H1 (cell line): Measurements from ENCODE around the gene QPCT. TPM values are rescaled to one million over a fixed set of nuclear protein-coding genes. Genes with fewer than 3 reads are reported as not detected.

ENCODE experiments used
- CTCF ChIA-PET: fragments of 300-600 bp; sonication (Branson Sonifier 250); formaldehyde crosslinking; loops from one replicate; lab custom pipeline; 2021; ENCODE audit not compliant: partially characterized antibody; lab: Charles Lee
- POLR2A ChIA-PET: fragments of 300-600 bp; sonication (Branson Sonifier 250); formaldehyde crosslinking; loops from one replicate; lab custom pipeline; 2021; ENCODE audit warnings: inconsistent platforms; ENCODE audit not compliant: partially characterized antibody; lab: Charles Lee
- DNase-seq, 2 experiments: peaks; one replicate each; pipeline versions ENCODE4 v3.0.0 to v3.0.0-alpha.2; 2010 to 2022; ENCODE audit warnings: low spot score in 2 of 2, low read depth in 1 of 2, mixed read lengths in 1 of 2
- FAIRE-seq: peaks from 2 replicates; lab custom pipeline; 2011; peaks lifted over from hg19 to GRCh38; lab: Jason Lieb, UNC
- H2AFZ ChIP-seq: 2 replicates; pipeline ENCODE4 v1.8.1; 2012; ENCODE audit warnings: low read length, inconsistent platforms
- H2AK5ac ChIP-seq: 2 replicates; pipeline ENCODE4 v1.6.1; 2013; ENCODE audit warnings: low read depth, low read length
- H2BK120ac ChIP-seq: replicated peaks from 2 replicates; pipeline ENCODE3; 2013; ENCODE audit warnings: low read depth, low read length, inconsistent platforms
- H2BK12ac ChIP-seq: 2 replicates; pipeline ENCODE4 v1.6.1; 2013; ENCODE audit warnings: low read depth, low read length
- H2BK15ac ChIP-seq: 2 replicates; pipeline ENCODE4 v1.6.1; 2013; ENCODE audit warnings: low read length
- H2BK20ac ChIP-seq: 2 replicates; pipeline ENCODE4 v1.6.1; 2013; ENCODE audit warnings: low read length
- H2BK5ac ChIP-seq: 2 replicates; pipeline ENCODE4 v1.6.1; 2013; ENCODE audit warnings: low read depth, low read length
- H3K14ac ChIP-seq: 2 replicates; pipeline ENCODE4 v1.6.1; 2013; ENCODE audit warnings: inconsistent platforms; ENCODE audit not compliant: insufficient read length
- H3K18ac ChIP-seq: 2 replicates; pipeline ENCODE4 v1.6.1; 2013; ENCODE audit warnings: low read length; ENCODE audit errors: extremely low read depth
- H3K23ac ChIP-seq: 2 replicates; pipeline ENCODE4 v1.6.1; 2013; ENCODE audit warnings: inconsistent platforms; ENCODE audit not compliant: insufficient read length
- H3K23me2 ChIP-seq: 2 replicates; pipeline ENCODE4 v1.6.1; 2013; ENCODE audit warnings: low read depth, low read length
- H3K27ac ChIP-seq: 2 replicates; pipeline ENCODE4 v1.6.1; 2011; ENCODE audit warnings: low read depth, low read length, inconsistent platforms
- H3K27me3 ChIP-seq, 4 experiments: replicated peaks in 1 of 4; 1 replicate in 1 of 4; 2 replicates in 3 of 4; pipeline versions ENCODE4 v1.6.1 to v1.8.1; 2011 to 2013; ENCODE audit warnings: low read length in 3 of 4, mild to moderate bottlenecking in 3 of 4, inconsistent platforms in 2 of 4, mixed read lengths in 2 of 4, moderate library complexity in 1 of 4; ENCODE audit not compliant: control insufficient read depth in 3 of 4, insufficient read depth in 3 of 4; ENCODE audit errors: extremely low read depth in 1 of 4
- H3K36me3 ChIP-seq, 4 experiments: 2 replicates each; pipeline versions ENCODE4 v1.6.1 to v1.8.1; 2011 to 2013; ENCODE audit warnings: mild to moderate bottlenecking in 4 of 4, low read length in 3 of 4, moderate library complexity in 2 of 4, control low read depth in 1 of 4, inconsistent platforms in 1 of 4; ENCODE audit not compliant: insufficient read depth in 4 of 4, control insufficient read depth in 2 of 4
- H3K4ac ChIP-seq: replicated peaks from 2 replicates; pipeline ENCODE3; 2013; ENCODE audit warnings: low read length, low read depth, mixed read lengths, inconsistent platforms; ENCODE audit not compliant: insufficient read length
- H3K4me1 ChIP-seq, 4 experiments: replicated peaks in 1 of 4; 1 replicate in 1 of 4; 2 replicates in 3 of 4; pipeline versions ENCODE4 v1.6.1 to v1.8.1; 2011 to 2013; ENCODE audit warnings: low read length in 3 of 4, inconsistent platforms in 2 of 4, mixed read lengths in 1 of 4; ENCODE audit not compliant: insufficient read depth in 4 of 4, control insufficient read depth in 3 of 4
- H3K4me2 ChIP-seq, 2 experiments: 2 replicates each; pipeline versions ENCODE4 v1.6.1 to v1.8.1; 2011 to 2013; ENCODE audit warnings: low read depth in 2 of 2, low read length in 2 of 2, control low read depth in 1 of 2, inconsistent platforms in 1 of 2, mild to moderate bottlenecking in 1 of 2; ENCODE audit not compliant: insufficient read depth in 1 of 2
- H3K4me3 ChIP-seq, 4 experiments: fragments of 200-600, 300-600 bp in 1 of 4; sonication (generic), shearing (Covaris generic), sonication (Bioruptor Twin) in 1 of 4; 2 replicates each; pipeline versions ENCODE4 v1.5.1 to v1.8.1; 2011 to 2016; ENCODE audit warnings: low read length in 4 of 4, low read depth in 3 of 4, control low read depth in 2 of 4, inconsistent platforms in 2 of 4, mild to moderate bottlenecking in 2 of 4, mixed read lengths in 1 of 4, moderate library complexity in 1 of 4; ENCODE audit not compliant: insufficient read depth in 2 of 4; ENCODE audit errors: extremely low read depth in 1 of 4
- H3K56ac ChIP-seq: replicated peaks from 2 replicates; pipeline ENCODE3; 2013; ENCODE audit warnings: low read depth, mild to moderate bottlenecking, mixed read lengths, low read length, inconsistent platforms; ENCODE audit not compliant: insufficient read length
- H3K79me1 ChIP-seq: 2 replicates; pipeline ENCODE4 v1.6.1; 2013; ENCODE audit warnings: low read depth, low read length, control low read depth
- H3K79me2 ChIP-seq, 2 experiments: 2 replicates each; pipeline versions ENCODE4 v1.6.1 to v1.8.1; 2012 to 2013; ENCODE audit warnings: low read length in 2 of 2, mild to moderate bottlenecking in 2 of 2, inconsistent platforms in 1 of 2; ENCODE audit not compliant: insufficient read depth in 2 of 2, control insufficient read depth in 1 of 2
- H3K9ac ChIP-seq, 4 experiments: replicated peaks in 1 of 4; 1 replicate in 1 of 4; 2 replicates in 3 of 4; pipeline versions ENCODE4 v1.6.1 to v1.8.1; 2011 to 2013; ENCODE audit warnings: low read depth in 3 of 4, low read length in 3 of 4, control low read depth in 2 of 4, mild to moderate bottlenecking in 2 of 4, moderate library complexity in 2 of 4, inconsistent platforms in 1 of 4; ENCODE audit errors: extremely low read depth in 1 of 4
- H3K9me3 ChIP-seq, 2 experiments: 2 replicates each; pipeline versions ENCODE4 v1.6.1 to v1.8.1; 2012 to 2013; ENCODE audit warnings: mild to moderate bottlenecking in 2 of 2, moderate library complexity in 2 of 2, control low read depth in 1 of 2, inconsistent platforms in 1 of 2, low read depth in 1 of 2, low read length in 1 of 2, mixed read lengths in 1 of 2; ENCODE audit not compliant: insufficient read depth in 2 of 2
- H4K20me1 ChIP-seq, 2 experiments: replicated peaks in 1 of 2; 2 replicates each; pipeline versions ENCODE3 to v1.8.1; 2011 to 2013; ENCODE audit warnings: inconsistent platforms in 2 of 2, low read length in 2 of 2, mild to moderate bottlenecking in 1 of 2; ENCODE audit not compliant: insufficient read depth in 2 of 2, control insufficient read depth in 1 of 2
- H4K5ac ChIP-seq: 2 replicates; pipeline ENCODE4 v1.6.1; 2013; ENCODE audit warnings: low read length, low read depth, mixed read lengths, inconsistent platforms; ENCODE audit not compliant: insufficient read length
- H4K8ac ChIP-seq: 2 replicates; pipeline ENCODE4 v1.8.0; 2013; ENCODE audit warnings: mild to moderate bottlenecking, moderate library complexity, low read length, inconsistent platforms; ENCODE audit not compliant: insufficient read depth; ENCODE audit errors: extremely low read depth
- H4K91ac ChIP-seq: replicated peaks from 2 replicates; pipeline ENCODE3; 2013; ENCODE audit warnings: low read length, mixed read lengths, inconsistent platforms; ENCODE audit not compliant: insufficient read length
- CBX5 ChIP-seq: fragments of 300-800, 300-1000 bp; sonication (generic); IDR thresholded peaks from 2 replicates; pipeline ENCODE4 v1.7.1; 2016; ENCODE audit warnings: antibody characterized with exemption, low read length, low read depth
- CHD1 ChIP-seq: IDR thresholded peaks from 2 replicates; pipeline ENCODE4 v1.6.1; 2012; ENCODE audit warnings: low read depth, low read length, improper control_type of control experiment
- FOSL1 ChIP-seq: IDR thresholded peaks from 2 replicates; pipeline ENCODE4 v1.6.1; 2011; ENCODE audit warnings: mild to moderate bottlenecking, low read depth, low read length, moderate library complexity; ENCODE audit not compliant: insufficient read depth
- RBBP5 ChIP-seq: IDR thresholded peaks from 2 replicates; pipeline ENCODE4 v1.7.1; 2012; ENCODE audit warnings: low read depth, mild to moderate bottlenecking, inconsistent platforms, low read length, moderate library complexity, borderline replicate concordance
- SUZ12 ChIP-seq: fragments of 200-600 bp; sonication (generic); IDR thresholded peaks from 2 replicates; pipeline ENCODE4 v1.6.1; 2012; ENCODE audit warnings: mild to moderate bottlenecking, inconsistent platforms, low read length, moderate library complexity, mixed read lengths
- TCF12 ChIP-seq: IDR thresholded peaks from 2 replicates; pipeline ENCODE4 v1.6.1; 2011; ENCODE audit warnings: low read depth, mild to moderate bottlenecking, low read length
- WGBS, 2 experiments: shearing (Covaris generic) in 1 of 2; methylation state at CpG; one replicate each; pipeline versions ENCODE4 v1.1.6 to v1.1.7; 2013 to 2015; ENCODE audit warnings: low lambda C conversion rate in 2 of 2, mixed read lengths in 2 of 2, inconsistent platforms in 1 of 2, low coverage in 1 of 2, missing lambda C conversion rate in 1 of 2; ENCODE audit not compliant: insufficient replicate concordance in 2 of 2, insufficient coverage in 1 of 2, insufficient read length in 1 of 2; ENCODE audit errors: extremely low coverage in 1 of 2, missing lambda C conversion rate in 1 of 2; 5-methylcytosine and 5-hydroxymethylcytosine counted together
- polyA plus RNA-seq, 7 experiments: library from polyadenylated mRNA; depleted of rRNA in 3 of 7; stranded (reverse) in 5 of 7; unstranded in 2 of 7; fragments of >200 nt in 5 of 7; fragments of 200-250 nt in 2 of 7; gene quantifications; 1 replicate in 5 of 7; 2 replicates in 1 of 7; 4 replicates in 1 of 7; pipeline versions ENCODE4 v1.2.1 to v1.2.3, GENCODE V29; 2011 to 2013; ENCODE audit warnings: missing spikeins in 2 of 7, mixed read lengths in 2 of 7
- total RNA-seq: library from RNA; stranded (reverse); fragmentation: NEBNext Ultra II Directional; extraction: Animal tissue kit (Norgen Biotek cat#: 25700); gene quantifications from 2 replicates; pipeline ENCODE4 v1.2.1, GENCODE V29; 2021
- TF ChIP-seq, protein P1 (sequence below): IDR thresholded peaks from 2 replicates; pipeline ENCODE4 v1.6.1; 2012; ENCODE audit warnings: low read length, inconsistent platforms
- TF ChIP-seq, protein P2 (sequence below): IDR thresholded peaks from 2 replicates; pipeline ENCODE4 v1.6.1; 2012; ENCODE audit warnings: inconsistent platforms

Gene QPCT
- total and polyA plus RNA-seq, 2 of the 8 experiments (the other 6 are each of a cell fraction or from before 2014, with no cell fraction given), result 4.0 to 4.3 TPM

DNA sequence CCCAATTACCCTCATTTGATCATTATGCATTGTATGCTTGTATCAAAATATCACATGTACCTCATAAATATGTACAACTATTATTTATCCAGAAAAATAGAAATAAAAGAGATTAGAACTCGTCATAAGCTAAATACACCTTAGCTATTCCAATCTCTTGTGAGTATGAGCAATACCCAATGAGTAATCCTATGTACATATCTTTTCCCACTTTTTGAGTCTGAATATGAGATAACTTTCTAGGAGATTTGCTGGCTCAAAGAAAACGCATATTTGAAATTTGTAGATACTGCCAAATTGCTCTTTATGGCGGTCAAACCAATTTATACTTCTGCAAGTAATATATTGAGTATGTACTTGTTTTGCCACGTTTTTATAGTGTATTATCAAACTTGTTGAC, 43.9 kb upstream of the QPCT start:
- H3K18ac ChIP-seq, result no peak overlapping the region
- H2BK12ac ChIP-seq, result no peak overlapping the region
- CTCF ChIA-PET, result interaction anchor here (0.7 kb wide), 1 partner anchor 15 kb away, joined by 3 read pairs; no protein-coding TSS in a partner anchor
- H4K20me1 ChIP-seq, result peaks cover 6 to 7% of the 10 kb centered on the region in 2 experiments
- POLR2A ChIA-PET, result no interaction called here
- no peak overlapping the region for H4K91ac ChIP-seq
- no peak overlapping the region for H2BK120ac ChIP-seq
- H3K4me2 ChIP-seq, result no peak overlapping the region
- no peak overlapping the region for H4K5ac ChIP-seq
- peaks cover 12% of the 10 kb centered on the region for H3K79me1 ChIP-seq
- H3K23ac ChIP-seq, result no peak overlapping the region
- no peaks in the 10 kb centered on the region for H3K4me1 ChIP-seq
- H2AK5ac ChIP-seq, result no peak overlapping the region
- H3K23me2 ChIP-seq, result no peaks in the 10 kb centered on the region
- no peak overlapping the region for H3K14ac ChIP-seq
- H3K4ac ChIP-seq, result no peak overlapping the region
- no peak for FAIRE-seq
- no peaks in the 10 kb centered on the region for H3K27me3 ChIP-seq
- H2BK20ac ChIP-seq, result no peak overlapping the region
- no peaks in the 10 kb centered on the region; a peak in 1 of 8 replicates for H3K36me3 ChIP-seq
- H2AFZ ChIP-seq, result no peak overlapping the region
- no peak overlapping the region for H4K8ac ChIP-seq
- no peak overlapping the region for H3K56ac ChIP-seq
- no peak overlapping the region for H2BK15ac ChIP-seq
- H3K4me3 ChIP-seq, result no peak overlapping the region
- no peak overlapping the region for H2BK5ac ChIP-seq
- no peak overlapping the region for H3K27ac ChIP-seq
- no peaks in the 10 kb centered on the region for H3K9me3 ChIP-seq
- H3K79me2 ChIP-seq, result peaks cover 0 to 93% of the 10 kb centered on the region in 2 experiments; a peak in 2 of 4 replicates
- WGBS, 2 experiments, result 93% methylated on average over 4 of the region's 4 CpGs; no CpG with 5 or more reads in 1 of the 2 experiments
- no peak overlapping the region for H3K9ac ChIP-seq
- DNase-seq, result no peak
- TF ChIP-seq SUZ12 (no peak), RBBP5 (no peak), CBX5 (no peak), TCF12 (no peak), FOSL1 (no peak), CHD1 (no peak)
- TF ChIP-seq, protein P1, sequence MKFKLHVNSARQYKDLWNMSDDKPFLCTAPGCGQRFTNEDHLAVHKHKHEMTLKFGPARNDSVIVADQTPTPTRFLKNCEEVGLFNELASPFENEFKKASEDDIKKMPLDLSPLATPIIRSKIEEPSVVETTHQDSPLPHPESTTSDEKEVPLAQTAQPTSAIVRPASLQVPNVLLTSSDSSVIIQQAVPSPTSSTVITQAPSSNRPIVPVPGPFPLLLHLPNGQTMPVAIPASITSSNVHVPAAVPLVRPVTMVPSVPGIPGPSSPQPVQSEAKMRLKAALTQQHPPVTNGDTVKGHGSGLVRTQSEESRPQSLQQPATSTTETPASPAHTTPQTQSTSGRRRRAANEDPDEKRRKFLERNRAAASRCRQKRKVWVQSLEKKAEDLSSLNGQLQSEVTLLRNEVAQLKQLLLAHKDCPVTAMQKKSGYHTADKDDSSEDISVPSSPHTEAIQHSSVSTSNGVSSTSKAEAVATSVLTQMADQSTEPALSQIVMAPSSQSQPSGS, result no peak
- TF ChIP-seq, protein P2, sequence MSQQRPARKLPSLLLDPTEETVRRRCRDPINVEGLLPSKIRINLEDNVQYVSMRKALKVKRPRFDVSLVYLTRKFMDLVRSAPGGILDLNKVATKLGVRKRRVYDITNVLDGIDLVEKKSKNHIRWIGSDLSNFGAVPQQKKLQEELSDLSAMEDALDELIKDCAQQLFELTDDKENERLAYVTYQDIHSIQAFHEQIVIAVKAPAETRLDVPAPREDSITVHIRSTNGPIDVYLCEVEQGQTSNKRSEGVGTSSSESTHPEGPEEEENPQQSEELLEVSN, result no peak
